ENCODE data around the gene RBSN.
"Not testable (repeated sequence)": the region's sequence is repeated elsewhere in the genome, so short reads cannot be mapped to it uniquely, and the experiment has no call there.

The RBSN gene

DNA sequence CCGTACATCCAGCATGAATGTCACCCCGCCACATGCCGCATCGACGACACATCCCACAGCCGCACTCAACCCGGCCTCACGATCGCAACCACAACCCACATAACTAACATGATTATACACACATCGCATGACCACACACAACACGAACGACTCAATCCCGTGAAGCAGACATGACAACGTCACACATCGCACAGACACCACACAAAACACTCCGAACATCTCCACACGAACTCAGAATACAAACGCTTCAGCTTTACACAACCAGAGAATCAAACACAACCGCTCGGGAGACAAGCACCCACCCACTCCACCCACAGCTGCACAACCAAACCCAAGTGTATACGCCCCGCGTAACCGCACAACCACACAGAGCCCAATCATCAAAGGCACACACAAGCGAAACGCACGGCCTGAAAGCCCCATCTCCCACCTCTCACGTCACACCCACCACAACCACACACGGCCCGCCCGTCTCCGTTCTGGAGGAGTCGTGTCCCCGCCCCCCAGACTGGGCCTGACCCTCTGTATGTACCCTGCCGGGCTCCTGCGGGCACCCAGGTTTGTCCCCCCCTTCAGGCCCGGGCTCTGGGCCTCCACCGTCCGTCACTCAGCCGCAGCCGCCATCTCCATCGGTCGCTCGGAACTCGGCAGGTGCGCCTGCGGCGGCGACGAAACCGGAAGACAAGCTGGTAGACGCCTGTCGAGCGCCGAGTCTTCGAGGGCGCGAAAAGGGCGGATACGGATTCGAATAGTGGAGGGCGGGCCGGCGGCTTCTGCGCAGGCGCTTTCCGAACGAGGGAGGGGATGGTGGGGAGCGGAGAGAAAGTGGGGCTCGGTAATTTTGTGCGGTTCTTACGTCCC lies at the start of gene RBSN:
TSS of gene RBSN (minus strand) at position 646 of the 861 bp plus-strand sequence. CDS start 3,028 bp downstream, outside the sequence.
- peak; percentile 89 for DNase-seq

DNA sequence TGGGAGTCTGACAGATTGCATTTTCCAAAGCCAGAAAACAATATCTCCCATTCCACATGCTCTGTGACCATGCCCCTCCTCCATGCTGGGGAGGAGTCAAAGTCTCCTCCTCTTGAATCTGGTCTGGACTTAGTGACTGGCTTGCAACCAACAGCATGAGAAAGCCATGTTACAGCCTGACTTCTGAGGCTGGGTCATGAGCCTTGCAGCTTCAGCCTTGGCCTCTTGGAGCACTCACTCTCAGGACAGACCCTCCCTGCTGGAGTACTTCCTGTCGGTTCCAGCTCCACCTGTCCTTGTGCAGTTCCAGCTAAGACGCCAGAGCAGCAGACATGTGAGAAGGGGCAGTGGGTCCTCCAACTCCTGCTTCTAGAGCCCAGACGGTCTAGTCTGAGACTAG lies 49.7 kb upstream of the RBSN start:
- DNase-seq, result peak; percentile 63

DNA sequence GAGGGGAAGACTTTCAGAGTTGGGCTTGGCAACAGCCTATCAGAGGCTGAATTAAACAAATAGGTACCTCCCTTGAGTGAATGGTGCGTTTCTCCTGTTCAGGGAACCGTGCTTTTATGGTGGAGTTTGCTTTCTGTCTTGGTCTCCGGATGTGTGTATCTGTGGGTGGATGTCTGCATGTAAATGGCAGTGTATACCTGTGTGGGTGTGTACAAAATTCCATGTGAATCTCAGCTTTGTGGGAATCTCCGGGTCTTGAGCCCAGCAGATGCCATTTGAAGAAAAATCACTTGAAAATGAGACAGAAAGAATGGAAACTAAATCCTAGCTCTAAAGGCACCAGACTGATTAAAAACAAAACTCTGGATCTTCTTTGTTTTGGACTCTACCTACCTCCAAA lies 37.9 kb upstream of the RBSN start:
- DNase-seq, result not testable (repeated sequence)

DNA sequence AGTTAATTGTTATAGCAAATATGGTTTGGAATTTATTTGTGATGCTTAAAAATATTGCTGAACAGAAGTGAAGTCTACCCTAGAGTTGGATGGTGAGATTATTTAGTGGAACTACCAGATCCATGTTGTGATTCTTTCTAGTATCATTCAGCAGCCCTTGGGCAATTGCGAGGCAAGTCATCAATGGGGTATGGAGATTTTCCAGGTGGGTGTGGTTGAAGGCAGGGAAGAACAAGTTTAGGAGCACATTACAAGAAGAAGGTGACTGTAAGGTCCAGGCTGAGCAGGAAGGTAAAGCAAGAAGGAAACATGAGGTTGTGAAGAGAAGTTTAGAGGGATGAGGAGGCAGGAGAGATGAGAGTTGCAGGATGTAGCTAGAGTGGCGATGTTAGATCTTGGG lies 36.0 kb upstream of the RBSN start:
- not testable (repeated sequence) for DNase-seq

DNA sequence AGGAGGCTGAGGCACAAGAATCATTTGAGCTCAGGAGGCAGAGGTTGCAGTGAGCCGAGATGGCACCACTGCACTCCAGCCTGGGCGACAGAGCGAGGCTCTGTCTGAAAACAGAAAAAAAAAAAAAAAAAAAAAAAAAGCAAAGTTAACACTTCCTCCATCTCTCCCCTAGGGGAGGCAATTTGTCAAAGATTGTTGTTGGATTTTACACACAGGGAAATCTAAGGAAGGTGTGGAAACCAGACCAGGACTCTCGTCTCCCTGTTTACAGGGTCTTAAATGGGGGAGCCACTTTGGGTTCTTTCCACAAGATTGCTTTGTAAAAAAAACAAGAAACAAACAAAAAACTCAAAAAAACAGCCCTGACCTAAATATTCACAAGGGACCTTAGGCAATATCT lies 29.5 kb upstream of the RBSN start:
- not testable (repeated sequence) for DNase-seq

DNA sequence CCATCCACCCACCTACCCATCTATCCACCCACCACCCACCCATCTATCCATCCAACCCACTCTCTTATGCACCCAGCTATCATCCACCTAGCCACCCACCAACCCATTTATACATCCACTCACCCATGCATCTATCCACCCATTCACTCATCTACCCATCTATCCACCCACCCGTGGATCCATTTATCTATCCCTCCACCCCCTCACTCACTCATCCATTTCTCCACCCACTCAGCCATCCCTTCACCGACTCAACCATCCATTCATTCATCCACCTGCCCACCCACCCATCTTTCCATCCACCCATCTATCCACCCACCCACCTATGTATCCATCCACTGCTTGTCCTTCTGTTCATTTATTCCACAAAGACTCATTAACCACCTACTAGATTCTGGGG lies 28.0 kb upstream of the RBSN start:
- not testable (repeated sequence) for DNase-seq

DNA sequence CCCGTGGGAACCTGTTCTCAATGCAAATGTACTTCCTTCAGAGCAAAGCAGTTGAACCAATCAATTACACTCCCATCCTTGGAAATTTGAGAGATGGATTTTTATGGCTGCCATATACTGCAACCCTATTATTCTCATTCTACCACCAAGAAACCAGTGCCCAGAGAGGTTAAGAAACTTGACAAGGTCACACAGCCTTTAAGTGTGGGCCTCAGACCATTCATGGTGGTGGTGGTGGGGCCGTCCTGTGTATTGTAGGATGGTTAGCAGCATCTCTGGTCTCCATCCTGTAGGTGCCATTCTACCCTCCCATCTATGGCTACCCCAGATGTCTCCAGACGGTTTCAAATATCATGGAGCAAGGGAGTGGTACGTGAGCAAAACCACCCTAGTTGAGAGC lies 23.4 kb upstream of the RBSN start:
- DNase-seq, result no peak

DNA sequence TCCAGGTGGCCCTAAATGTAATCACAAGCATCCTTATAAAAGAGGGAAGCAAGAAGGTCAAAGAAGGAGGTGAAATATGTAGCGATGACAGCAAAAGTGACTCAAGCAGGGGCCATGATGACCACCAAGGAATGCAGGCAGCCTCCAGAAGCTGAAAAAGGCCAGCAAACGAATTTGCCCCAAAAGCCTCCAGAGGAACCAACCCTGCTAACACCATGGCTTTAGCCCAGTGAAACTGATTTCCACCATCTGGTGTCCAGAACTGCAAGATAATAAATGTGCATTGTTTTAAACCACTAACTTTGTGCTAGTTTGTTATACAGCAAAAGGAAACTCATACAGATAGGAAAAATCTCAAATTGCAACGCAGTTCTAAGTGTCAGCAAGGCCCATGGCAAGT lies 23.0 kb upstream of the RBSN start:
- DNase-seq, result no peak

DNA sequence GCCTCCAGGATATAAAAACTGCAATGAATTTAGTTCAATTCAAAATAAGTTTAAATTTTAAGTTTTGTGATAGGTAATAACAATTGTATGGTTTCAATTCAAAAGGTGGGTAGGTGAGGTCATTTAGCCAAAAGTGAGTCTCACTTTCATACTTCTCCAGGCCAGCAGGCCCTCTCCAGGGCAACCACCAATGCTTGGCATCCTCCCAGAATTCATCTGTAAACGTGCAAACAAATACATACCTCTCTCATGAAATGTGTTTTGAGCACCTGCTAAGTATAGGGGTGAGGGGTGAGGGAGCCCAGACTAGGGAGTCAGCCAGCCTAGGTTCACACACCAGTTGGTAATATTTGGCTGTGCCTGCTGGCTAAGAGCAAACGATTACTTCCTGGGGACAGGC lies 22.0 kb upstream of the RBSN start:
- DNase-seq, result no peak

DNA sequence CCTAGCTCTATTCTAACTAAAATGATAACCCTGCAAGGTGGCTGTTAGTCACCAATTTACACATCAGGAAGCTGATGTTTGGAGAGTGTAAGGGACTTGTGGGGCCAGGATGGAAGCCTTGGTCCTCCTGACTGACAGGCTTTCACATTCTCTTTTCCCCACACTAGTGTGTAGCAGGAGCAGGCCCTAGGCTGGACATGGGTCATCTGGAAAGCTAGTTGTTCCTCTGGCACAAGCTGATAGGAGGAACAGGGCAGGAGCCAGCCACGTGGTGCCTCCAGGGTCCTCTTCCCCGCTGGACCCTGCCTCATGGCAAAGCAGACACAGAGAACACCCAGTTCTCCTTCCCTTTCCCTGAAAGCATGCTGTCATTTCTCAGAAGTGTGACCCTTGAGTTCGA lies 18.1 kb upstream of the RBSN start:
- DNase-seq, result no peak

DNA sequence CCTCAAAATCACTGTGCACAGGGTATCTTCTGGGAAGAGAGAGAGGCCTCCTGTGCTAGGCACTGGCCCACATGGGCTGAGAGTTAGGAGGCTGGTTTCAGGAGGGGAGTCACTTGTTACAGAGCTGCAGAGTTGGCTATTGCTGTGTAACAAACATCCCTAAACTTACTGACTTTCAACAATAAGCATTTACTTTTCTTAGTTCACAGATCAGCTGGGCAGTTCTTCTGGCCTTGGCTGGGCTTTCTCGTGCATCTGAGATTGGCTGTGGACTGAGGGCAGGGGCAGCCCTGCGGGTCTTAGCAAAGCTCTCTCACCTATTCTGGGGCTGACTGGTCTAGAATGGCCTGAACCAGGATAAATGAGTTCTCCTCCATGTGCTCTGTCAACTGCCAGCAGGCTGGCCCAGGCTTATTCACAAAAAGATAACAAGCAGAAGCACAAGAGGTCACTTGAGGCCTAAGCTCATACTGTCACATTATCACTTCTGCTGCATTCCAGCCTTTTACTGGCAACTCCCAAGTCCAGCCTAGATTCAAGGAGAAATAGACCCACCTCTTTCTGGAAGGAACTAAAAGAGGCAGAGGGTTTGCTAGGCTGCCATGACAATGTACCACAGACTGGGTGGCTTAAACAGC lies 17.2 kb upstream of the RBSN start:
- no peak for DNase-seq

DNA sequence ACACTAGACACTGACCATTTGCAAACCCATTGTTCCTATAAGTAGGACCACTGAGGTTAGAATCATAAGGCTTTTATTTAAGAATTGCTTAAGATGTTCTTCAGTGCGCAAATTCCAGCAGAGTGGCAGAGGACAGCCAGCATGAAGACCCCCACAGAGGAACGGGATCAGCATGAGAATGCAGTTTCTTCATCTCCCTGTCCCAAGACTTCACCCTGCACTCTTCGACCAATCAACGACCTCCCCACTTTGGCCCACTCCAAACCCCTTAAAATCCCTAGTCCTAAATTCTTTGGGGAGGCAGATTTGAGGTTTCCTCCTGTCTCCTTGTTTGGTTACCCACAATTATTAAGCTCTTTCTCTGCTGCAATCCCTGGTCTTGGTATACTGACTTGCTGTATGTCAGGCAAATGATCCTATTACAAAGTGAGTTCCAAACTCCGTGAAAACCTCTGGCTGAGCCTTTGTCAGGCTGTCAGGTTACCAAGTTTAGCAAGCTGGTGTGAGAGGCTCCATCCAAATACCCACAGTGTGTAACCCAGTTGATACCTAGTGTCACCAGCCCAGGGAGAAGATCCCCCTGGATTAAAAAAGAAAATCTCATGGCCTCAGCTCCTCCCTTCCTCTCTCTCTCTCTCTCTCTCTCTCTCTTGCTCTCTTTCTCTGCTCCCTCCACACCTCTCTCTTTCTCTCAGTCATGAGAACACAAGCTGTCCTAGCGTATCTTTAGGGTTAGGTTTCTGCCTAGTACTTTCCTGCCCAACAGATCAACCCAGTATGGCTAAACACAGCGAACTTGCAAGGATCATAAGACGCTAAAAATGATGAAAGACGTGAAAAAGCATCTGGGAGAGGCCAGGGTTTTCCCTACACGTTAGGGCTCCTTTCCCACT lies 15.8 kb upstream of the RBSN start:
- no peak for DNase-seq

DNA sequence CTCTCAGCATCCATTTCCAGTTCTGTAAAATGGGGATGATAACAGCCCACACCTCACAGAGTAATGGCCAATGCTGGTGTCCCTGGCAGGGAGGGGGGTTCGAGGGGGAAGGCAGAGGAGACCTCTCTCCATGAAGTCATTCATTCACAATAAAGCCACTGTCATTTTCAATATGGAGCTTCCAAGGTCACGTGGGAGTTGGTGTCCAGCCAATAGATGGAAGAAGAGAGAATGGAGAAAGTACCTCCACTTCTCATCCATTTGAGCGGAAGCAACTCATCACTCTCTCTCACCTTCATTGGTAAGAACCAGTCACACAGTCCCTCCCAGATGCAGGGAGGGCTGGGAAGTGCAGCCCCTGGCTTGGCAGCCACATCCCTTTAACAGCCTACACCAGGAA lies 14.9 kb upstream of the RBSN start:
- peak; percentile 55 for DNase-seq

DNA sequence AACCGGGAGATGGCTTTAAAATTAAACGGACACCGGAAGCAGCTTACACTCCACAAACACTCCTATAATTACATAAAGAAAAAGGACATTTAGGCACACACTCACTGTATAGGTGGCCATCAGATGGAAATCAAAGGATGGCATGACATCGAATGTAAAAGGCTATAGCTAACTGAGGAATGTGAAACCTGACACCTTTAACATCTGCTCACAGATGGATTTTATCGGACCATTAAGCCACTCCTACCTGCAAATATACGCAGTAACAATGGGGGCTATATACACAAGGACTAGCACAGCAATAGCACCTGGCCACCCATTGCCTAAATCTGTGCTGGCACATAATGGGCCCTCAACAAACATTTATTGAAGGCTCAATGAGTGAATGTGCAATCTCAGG lies 14.5 kb upstream of the RBSN start:
- peak; percentile 88 for DNase-seq

DNA sequence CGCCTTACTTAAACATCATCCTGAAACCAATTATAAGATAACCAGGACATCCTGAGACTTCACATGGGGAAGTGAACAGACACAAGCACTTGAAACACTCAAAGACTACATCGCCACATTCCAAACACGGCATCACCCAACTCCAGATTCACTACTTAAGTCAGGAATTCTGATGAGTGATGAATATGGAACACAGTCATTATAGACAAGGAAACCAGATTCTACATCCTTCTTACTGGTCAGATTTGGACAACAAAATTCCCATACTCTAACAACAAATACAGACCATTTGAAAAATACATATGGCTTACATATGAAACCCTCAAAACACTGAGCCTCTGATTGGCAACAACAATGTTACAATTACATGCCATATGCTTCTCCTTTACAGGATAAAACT lies 13.1 kb upstream of the RBSN start:
- no peak for DNase-seq

DNA sequence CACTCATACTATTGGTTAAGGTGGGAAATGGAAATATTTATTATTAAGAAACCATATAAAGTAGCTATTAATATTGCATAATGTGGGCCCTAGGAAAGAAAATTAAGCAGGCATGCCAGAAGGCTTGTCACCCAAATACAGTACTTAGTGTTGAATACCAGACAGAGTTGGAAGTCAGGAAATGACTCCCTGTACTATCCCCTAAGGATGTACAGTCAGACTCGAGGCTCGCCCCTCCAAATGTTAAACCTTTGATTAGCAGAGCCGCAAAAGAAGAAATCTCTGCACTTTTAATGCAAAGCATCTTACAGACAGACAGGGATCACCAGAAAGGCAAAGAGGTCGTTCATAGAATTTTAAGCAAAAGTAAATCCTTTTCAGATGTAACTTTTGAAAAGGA lies 11.3 kb upstream of the RBSN start:
- DNase-seq, result no peak

DNA sequence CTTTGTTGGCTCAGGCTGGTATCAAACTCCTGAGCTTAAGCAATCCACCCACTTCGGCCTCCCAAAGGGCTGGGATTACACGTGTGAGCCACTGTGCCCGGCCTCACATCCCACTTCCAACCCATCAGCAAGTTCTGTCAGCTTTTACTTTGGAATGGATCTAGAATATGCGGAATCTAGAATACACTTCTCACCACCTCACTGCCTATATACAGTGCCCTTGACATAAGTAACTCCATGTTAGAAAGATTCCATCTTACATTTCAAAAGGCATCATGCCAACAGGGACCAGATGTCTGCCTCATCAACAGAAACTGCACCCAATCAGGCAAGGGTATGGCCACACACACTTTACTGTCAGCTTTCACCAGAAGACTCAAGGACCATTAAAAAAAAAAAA lies 9.9 kb upstream of the RBSN start:
- no peak for DNase-seq

DNA sequence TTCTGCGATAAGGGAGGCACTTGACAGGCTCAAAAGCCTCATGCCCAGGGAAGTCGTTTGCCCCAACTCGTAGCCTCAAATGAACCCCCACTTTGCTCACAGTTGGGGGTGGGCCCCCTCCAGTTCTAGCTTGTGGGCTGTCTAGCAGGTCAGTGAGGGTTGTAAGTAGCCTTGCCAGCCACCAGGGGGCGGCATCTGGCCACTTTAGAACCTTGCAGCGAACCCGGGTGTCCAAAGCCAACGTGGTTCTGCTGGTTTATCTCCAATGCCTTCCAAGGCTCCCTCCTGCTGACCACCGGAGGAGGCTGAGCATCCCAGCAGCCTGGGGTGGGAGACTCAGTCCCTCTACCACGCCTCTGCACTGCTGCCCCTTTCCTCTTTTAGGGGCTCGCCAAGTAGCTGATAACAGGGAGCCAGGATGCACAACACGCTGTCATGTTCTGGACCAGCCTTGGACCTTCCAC lies 9.2 kb upstream of the RBSN start:
- DNase-seq, result peak; percentile 75

DNA sequence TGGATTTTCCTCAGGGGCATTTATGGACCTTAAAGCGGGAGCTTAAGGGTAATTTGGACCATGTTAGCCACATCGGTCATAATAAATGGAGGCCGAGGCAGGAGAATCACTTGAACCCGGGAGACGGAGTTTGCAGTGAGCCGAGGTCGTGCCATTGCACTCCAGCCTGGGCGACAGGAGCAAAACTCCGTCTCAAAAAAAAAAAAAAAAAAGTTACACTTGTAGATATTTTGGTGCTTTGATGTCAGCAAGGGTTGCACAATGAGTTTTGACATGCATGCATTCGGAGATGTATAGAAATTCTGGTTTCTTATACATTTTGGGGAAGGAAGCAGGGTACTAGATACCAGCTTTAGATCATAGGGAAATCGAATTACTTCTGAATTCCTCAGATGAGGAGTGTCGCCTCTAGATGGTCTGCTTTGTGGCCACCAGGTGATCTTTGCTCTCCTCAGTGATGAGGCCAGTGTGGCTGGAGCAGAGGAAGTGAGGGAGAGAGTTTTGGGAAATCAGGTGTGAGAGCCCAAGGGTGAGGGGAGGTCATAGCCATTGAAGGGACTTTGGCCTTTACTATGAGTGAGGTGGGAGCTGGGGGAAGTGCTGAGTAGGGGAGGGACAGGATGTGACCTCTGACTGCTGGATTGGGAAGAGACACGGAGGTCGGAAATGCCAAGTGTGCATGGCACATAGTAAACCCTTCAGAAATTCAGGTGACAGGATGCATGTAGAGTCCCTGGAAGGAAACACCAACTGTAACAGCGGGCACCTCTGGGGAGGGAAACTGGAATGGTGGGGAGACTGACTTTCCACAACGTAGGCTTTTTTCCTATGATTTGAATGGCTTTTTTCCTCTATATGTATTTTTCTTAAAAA lies 8.4 kb upstream of the RBSN start:
- DNase-seq, result no peak

DNA sequence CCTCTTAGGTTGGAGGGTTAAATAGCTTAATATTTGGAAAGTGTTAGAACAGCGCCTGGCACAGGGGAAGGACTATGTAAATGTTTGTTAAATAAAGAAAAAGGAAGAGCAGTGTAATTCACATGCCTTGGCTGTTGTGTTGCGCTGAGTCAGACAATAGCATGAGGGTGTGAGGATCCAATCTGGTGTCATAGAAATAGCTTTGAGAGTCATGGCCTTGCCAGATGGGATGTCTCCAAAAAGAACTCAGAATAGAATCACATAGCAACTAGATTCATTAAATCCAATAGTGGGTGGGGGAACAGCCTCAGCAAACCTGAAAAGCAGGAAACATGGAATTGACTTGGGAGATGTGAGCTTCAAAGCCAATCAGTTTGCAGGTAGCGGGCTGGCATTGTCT lies 3.9 kb upstream of the RBSN start:
- no peak for DNase-seq

DNA sequence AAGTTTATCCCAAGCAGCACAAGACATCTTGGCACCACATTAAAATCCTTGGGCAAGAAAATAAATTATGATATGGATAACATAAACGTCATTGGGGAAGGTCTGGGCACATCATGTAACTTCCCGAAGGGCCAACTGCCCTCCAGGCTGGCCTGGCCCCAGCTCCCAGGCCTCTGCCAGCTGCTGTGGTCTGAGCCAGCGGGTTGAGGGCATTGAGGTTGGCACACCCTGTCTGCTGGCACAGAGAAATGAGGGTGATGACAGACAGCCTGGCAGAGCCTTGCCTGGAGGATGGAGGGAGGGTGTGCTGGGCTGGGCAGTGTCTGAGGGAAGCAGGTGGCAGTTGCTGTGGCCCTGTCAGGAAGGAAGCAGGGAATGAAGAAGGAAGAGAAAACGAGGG lies 3.3 kb upstream of the RBSN start:
- DNase-seq, result no peak

DNA sequence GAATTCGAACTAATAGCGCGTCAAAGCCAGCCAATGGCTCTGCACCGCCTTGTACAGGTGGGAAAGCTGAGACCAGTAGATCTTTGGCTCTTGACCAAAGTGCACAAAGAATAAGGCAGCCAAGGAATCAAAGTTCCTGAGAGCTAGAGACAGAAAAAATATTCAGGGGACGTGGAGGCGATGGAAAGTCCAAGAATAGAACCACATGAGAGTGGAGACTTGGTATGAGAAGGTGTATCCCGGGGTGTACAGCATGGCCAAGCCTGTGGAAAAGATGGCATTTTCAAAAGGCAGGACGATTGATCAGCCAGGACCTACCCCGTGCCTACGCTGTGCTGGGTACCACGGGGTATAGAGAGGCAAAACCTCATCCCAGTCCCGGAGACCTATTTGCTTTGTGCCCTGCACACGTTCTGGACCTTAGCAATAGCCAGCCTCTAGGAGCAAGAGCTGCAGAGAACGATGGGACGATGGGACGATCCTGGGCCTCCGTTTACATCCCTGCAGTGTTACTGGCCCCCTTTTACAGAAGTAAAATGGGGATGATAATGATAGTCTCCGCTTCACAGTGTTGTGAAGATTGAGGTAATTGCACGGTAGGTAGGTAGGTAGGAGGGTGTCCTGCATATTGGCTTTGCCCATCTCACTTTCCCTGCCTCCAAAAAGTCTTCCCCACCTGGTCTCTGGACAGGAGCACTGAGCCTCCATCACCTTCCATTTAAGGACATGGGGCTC lies 583 bp upstream of the RBSN start:
- DNase-seq, result peak; percentile 25

Measured in NCI-H146 (cell line).